SK-N-SH (cell line): ENCODE data around the gene PTPRG.

Experiments used
- CTCF ChIP-seq: fragments of 200-600 bp; sonication (generic); IDR thresholded peaks from 2 replicates; pipeline ENCODE4 v1.6.1; 2017; ENCODE audit warnings: antibody characterized with exemption, mild to moderate bottlenecking, moderate library complexity
- EZH2phosphoT487 ChIP-seq: fragments of 200-600 bp; sonication (generic); IDR thresholded peaks from 2 replicates; pipeline ENCODE4 v1.6.1; 2017; ENCODE audit warnings: low read depth, mixed run types, mild to moderate bottlenecking, antibody characterized with exemption, moderate library complexity, borderline replicate concordance
- GABPA ChIP-seq: IDR thresholded peaks from 2 replicates; pipeline ENCODE4 v1.4.0; 2012; ENCODE audit warnings: low read depth, mild to moderate bottlenecking
- MXI1 ChIP-seq: IDR thresholded peaks from 2 replicates; pipeline ENCODE4 v1.6.1; 2012; ENCODE audit warnings: mild to moderate bottlenecking, low read depth, low read length, improper control_type of control experiment
- POLR2AphosphoS5 ChIP-seq: IDR thresholded peaks from 2 replicates; pipeline ENCODE4 v1.6.1; 2012; ENCODE audit warnings: low read depth, low read length
- RAD21 ChIP-seq: IDR thresholded peaks from 2 replicates; pipeline ENCODE4 v1.6.1; 2012; ENCODE audit warnings: mild to moderate bottlenecking, low read length
- REST ChIP-seq: IDR thresholded peaks from 2 replicates; pipeline ENCODE4 v1.6.1; 2012; ENCODE audit warnings: mild to moderate bottlenecking, low read depth, low read length, moderate library complexity
- TAF1 ChIP-seq: IDR thresholded peaks from 2 replicates; pipeline ENCODE4 v1.6.1; 2012; ENCODE audit warnings: low read depth, mild to moderate bottlenecking, low read length, moderate library complexity, borderline replicate concordance

GRCh38 chr3:61828184-61828874 is 267.0 kb downstream of the PTPRG start:
- TF ChIP-seq CTCF (no peak), EZH2phosphoT487 (no peak), RAD21 (no peak), REST (no peak), GABPA (no peak), POLR2AphosphoS5 (no peak), MXI1 (no peak), TAF1 (no peak)
